HepG2 (cell line): ENCODE data around the gene DIS3L2. TPM values are rescaled to one million over a fixed set of nuclear protein-coding genes. Genes with fewer than 3 reads are reported as not detected.

ENCODE experiments used
- ATAC-seq: fragments of 200-7000 bp; cut with Tn5 transposase; 3 replicates; pipeline ENCODE4 v1.9.1; 2020; ENCODE audit warnings: mild to moderate bottlenecking, moderate library complexity
- BruUV-seq: library from RNA; stranded (reverse); fragments of 400-500 nt; replicated peaks from 2 replicates; lab custom pipeline; 2021; lab: Mats Ljungman, UMichigan
- CTCF ChIA-PET: fragments of 300-600 bp; formaldehyde crosslinking; extraction: SDS; loops from one replicate; lab custom pipeline; 2021; ENCODE audit warnings: low total read pairs, inconsistent platforms, low intra/inter-chr PET ratio; lab: Yijun Ruan, JAX
- POLR2A ChIA-PET: fragments of 350-600 bp; sonication (Branson Sonifier 250); formaldehyde crosslinking; loops from one replicate; lab custom pipeline; 2020; ENCODE audit warnings: antibody characterized with exemption, inconsistent platforms; lab: Yijun Ruan, JAX
- DNase-seq: peaks from one replicate; pipeline ENCODE4 v3.0.0-alpha.2; 2015; ENCODE audit warnings: low spot score
- FAIRE-seq: peaks from 3 replicates; lab custom pipeline; 2011; peaks lifted over from hg19 to GRCh38; lab: Jason Lieb, UNC
- H2AFZ ChIP-seq: one replicate; pipeline ENCODE4 v1.6.1; 2011; ENCODE audit warnings: low read length, inconsistent platforms
- H3K27ac ChIP-seq: fragments of 300-600 bp; 3 replicates; pipeline ENCODE4 v1.8.0; 2011; ENCODE audit warnings: mixed run types, mild to moderate bottlenecking, mixed read lengths, low read length, inconsistent platforms; ENCODE audit not compliant: insufficient read depth; ENCODE audit errors: extremely low read length
- H3K27me3 ChIP-seq, 2 experiments: fragments of 200-600 bp in 1 of 2; 2 replicates in 1 of 2; 3 replicates in 1 of 2; pipeline versions ENCODE4 v1.6.0 to v1.8.0; 2011; ENCODE audit warnings: low read length in 2 of 2, mild to moderate bottlenecking in 2 of 2, moderate library complexity in 2 of 2, inconsistent platforms in 1 of 2; ENCODE audit not compliant: insufficient read depth in 2 of 2, control insufficient read depth in 1 of 2
- H3K36me3 ChIP-seq, 2 experiments: fragments of 200-600 bp in 1 of 2; replicated peaks in 1 of 2; 2 replicates in 1 of 2; 3 replicates in 1 of 2; pipeline versions ENCODE4 v1.5.1 to v1.8.0; 2011; ENCODE audit warnings: low read length in 2 of 2, inconsistent platforms in 1 of 2; ENCODE audit not compliant: insufficient read depth in 2 of 2, control insufficient read depth in 1 of 2
- H3K4me1 ChIP-seq: 2 replicates; pipeline ENCODE4 v1.5.1; 2012; ENCODE audit warnings: low read length, inconsistent platforms; ENCODE audit not compliant: insufficient read depth
- H3K4me2 ChIP-seq: 2 replicates; pipeline ENCODE4 v1.6.0; 2011; ENCODE audit warnings: low read depth, low read length, inconsistent platforms
- H3K4me3 ChIP-seq, 3 experiments: fragments of 200-600 bp in 1 of 3; sonication (generic), shearing (Covaris generic) in 1 of 3; replicated peaks in 1 of 3; 2 replicates each; pipeline ENCODE4 v1.5.1; 2011 to 2016; ENCODE audit warnings: low read length in 3 of 3, inconsistent platforms in 2 of 3, low read depth in 2 of 3, mild to moderate bottlenecking in 2 of 3, control low read depth in 1 of 3, mixed read lengths in 1 of 3; ENCODE audit not compliant: insufficient read depth in 1 of 3
- H3K79me2 ChIP-seq: one replicate; pipeline ENCODE4 v1.6.1; 2011; ENCODE audit warnings: low read length, inconsistent platforms; ENCODE audit not compliant: insufficient read depth
- H3K9ac ChIP-seq: 2 replicates; pipeline ENCODE4 v1.6.0; 2011; ENCODE audit warnings: mild to moderate bottlenecking, low read depth, low read length, inconsistent platforms; ENCODE audit not compliant: insufficient read depth
- H3K9me3 ChIP-seq: 2 replicates; pipeline ENCODE4 v1.5.1; 2012; ENCODE audit warnings: mild to moderate bottlenecking, low read length
- H4K20me1 ChIP-seq: 2 replicates; pipeline ENCODE4 v1.6.0; 2011; ENCODE audit warnings: inconsistent platforms, mild to moderate bottlenecking, low read length, moderate library complexity; ENCODE audit not compliant: insufficient read depth
- FOXK1 ChIP-seq: sonication (generic); formaldehyde crosslinking; IDR thresholded peaks from 2 replicates; pipeline ENCODE4 v1.4.0; 2020; ENCODE audit warnings: low read depth, missing genetic modification reagents, borderline replicate concordance
- MAFF ChIP-seq: IDR thresholded peaks from 2 replicates; pipeline ENCODE4 v1.6.1; 2011; ENCODE audit warnings: low read depth, low read length, improper control_type of control experiment
- MAFK ChIP-seq, 2 experiments: IDR thresholded peaks in 1 of 2; conservative IDR thresholded peaks in 1 of 2; 2 replicates each; pipeline ENCODE4 v1.6.1; 2011; ENCODE audit warnings: improper control_type of control experiment in 2 of 2, low read length in 2 of 2
- NCOA1 ChIP-seq: sonication (generic); formaldehyde crosslinking; IDR thresholded peaks from 2 replicates; pipeline ENCODE4 v1.9.0; 2021; ENCODE audit warnings: missing genetic modification reagents
- ZBTB38 ChIP-seq: sonication (generic); formaldehyde crosslinking; IDR thresholded peaks from 2 replicates; pipeline ENCODE4 v1.5.1; 2020; ENCODE audit warnings: mild to moderate bottlenecking, missing genetic modification reagents
- WGBS: methylation state at CpG from one replicate; pipeline ENCODE4 v1.1.6; 2017; ENCODE audit warnings: low lambda C conversion rate; 5-methylcytosine and 5-hydroxymethylcytosine counted together
- in situ Hi-C: cut with HindIII; loops from 2 replicates; pipeline ENCODE4 v1.10.0; 2017; ENCODE audit warnings: low pct_unique_long_range_greater_than_20kb; ENCODE audit not compliant: extremely low pct_ligation_motif_present
- intact Hi-C: fragments of 100-400 bp; cut with micrococcal nuclease; formaldehyde crosslinking; loops from one replicate; pipeline ENCODE4 v1.10.0; 2022; ENCODE audit not compliant: unreplicated experiment
- polyA plus RNA-seq, 8 experiments: library from polyadenylated mRNA; depleted of rRNA in 3 of 8; stranded (reverse) in 7 of 8; unstranded in 1 of 8; fragments of >200 nt; fragmentation: Illumina TruSeq in 4 of 8; extraction: Trizol in 4 of 8; gene quantifications; 2 replicates each; pipeline versions ENCODE4 v1.2.1 to v1.2.3, GENCODE V29; 2011 to 2016; ENCODE audit warnings: low read depth in 4 of 8, missing spikeins in 1 of 8, mixed read lengths in 1 of 8; ENCODE audit not compliant: insufficient read depth in 1 of 8
- total RNA-seq, 5 experiments: library from RNA; depleted of rRNA; stranded (reverse); fragments of >200 nt; fragmentation: Illumina TruSeq; extraction: Trizol; gene quantifications; 2 replicates each; pipeline ENCODE4 v1.2.3, GENCODE V29; 2016; ENCODE audit warnings: low read depth in 1 of 5
- TF ChIP-seq, protein P1 (sequence below): sonication (generic); formaldehyde crosslinking; IDR thresholded peaks from 2 replicates; pipeline ENCODE4 v1.4.0; 2020; ENCODE audit warnings: missing genetic modification reagents, low read depth, mild to moderate bottlenecking, borderline replicate concordance

Gene DIS3L2
- total and polyA plus RNA-seq, 2 of the 13 experiments (the other 11 are each of a cell fraction or from before 2014, with no cell fraction given): 7.0 to 23.9 TPM

DNA sequence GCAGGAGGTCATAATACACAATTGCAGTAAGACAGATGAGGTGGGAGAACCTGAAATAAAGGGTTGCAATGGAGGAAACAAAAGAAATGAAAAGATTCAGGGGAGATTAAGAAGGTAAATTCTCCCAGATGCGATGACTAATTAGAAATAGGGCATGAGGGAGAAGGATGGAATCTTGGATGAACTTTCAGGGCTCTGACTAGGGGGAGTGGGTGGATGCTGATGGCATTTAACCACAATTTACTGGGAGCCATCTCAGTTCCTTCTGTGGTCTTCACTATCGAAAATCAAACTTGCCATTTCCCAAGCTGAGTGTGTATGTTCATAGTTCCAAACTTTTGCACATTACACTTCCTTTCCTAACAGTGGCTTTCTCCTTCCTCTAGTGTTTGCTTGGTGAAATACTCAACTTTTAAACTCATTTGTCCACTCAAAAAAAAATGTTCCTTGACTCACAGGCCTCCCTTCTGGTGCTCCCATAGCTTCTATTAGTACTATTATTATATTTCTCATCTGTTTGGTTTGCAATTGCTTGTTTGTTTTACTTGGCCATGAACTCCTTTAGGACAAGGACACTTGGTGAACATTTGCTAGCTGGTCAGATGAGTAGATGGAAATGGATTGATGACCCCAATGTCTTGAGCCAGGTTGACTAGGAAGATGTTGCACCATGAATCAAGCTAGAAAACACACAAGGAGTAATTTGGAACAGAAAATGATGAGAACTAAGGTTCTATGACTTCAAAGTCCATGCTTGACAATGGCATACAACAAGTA is 178.5 kb downstream of the DIS3L2 start (continued):
- TF ChIP-seq ZBTB38 (CRISPR knock-in tag) (no peak), FOXK1 (CRISPR knock-in tag) (no peak), NCOA1 (no peak)

DNA sequence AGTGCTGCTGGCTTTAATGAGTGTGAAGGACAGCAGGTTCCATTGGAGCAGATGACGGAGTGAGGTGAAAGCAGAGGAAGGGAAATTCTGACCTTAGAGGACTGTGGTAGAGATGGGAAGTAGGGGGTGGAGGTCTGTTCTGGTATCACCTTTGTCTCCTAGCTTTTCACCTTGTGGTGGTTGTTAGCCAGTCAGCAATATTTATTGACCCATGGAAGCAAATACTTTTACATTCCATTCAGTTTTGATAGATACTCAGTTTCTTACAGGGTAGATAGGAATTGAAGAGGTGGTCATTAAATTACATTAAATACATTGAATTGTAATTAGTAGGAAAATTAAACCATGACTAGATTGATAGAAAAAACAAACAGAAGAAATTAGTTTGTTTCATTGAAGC is 180.1 kb downstream of the DIS3L2 start:
- H4K20me1 ChIP-seq: no peaks in the 10 kb centered on the region
- no peak overlapping the region for H3K4me3 ChIP-seq
- H3K4me1 ChIP-seq: peaks cover 14% of the 10 kb centered on the region
- H3K79me2 ChIP-seq: no peaks in the 10 kb centered on the region
- no peaks in the 10 kb centered on the region for H3K9me3 ChIP-seq
- WGBS: 100% methylated on average over 1 of the region's 1 CpG
- DNase-seq (no peak), ATAC-seq (no peak), FAIRE-seq (no peak)
- TF ChIP-seq, protein P1, sequence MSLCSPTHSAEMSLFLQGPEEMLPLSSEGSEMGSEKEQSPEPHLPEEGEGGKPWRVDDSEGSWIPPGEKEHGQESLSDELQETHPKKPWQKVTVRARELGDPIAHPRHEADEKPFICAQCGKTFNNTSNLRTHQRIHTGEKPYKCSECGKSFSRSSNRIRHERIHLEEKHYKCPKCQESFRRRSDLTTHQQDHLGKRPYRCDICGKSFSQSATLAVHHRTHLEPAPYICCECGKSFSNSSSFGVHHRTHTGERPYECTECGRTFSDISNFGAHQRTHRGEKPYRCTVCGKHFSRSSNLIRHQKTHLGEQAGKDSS (CRISPR knock-in tag): no peak
- peak; percentile 50; the same call in 1 of the 2 replicates for TF ChIP-seq MAFF
- peak; percentile 39 to 59; a peak in 2 of 4 replicates for TF ChIP-seq MAFK (conservative IDR thresholded peaks at IDR 0.05 in 1 of 2, IDR thresholded peaks at IDR 0.05 in 1 of 2; ENCODE audit: low read length in 2 of 2)
- H3K36me3 ChIP-seq: peaks cover 0 to 4% of the 10 kb centered on the region in 2 experiments; a peak in 3 of 5 replicates
- in situ Hi-C loops: loop anchor here (10.0 kb wide), 1 partner anchor 217 kb away; the partner anchor contains the start of gene NPPC
- ChIA-PET POLR2A (no interaction called here), CTCF (interaction anchor here (3.8 to 4.1 kb wide), 2 partner anchors 216 to 235 kb away, joined by 25 to 26 read pairs; partner anchors contain the start of gene NPPC)
- H3K9ac ChIP-seq: no peak overlapping the region
- intact Hi-C loops: loop anchor here (5.0 kb wide), 1 partner anchor 186 kb away; no protein-coding TSS in a partner anchor
- BruUV-seq: no TSS peak
- no peak overlapping the region for H3K4me2 ChIP-seq
- no peaks in the 10 kb centered on the region for H3K27me3 ChIP-seq
- no peak overlapping the region for H3K27ac ChIP-seq
- no peak overlapping the region for H2AFZ ChIP-seq
